ENCODE results near the gene EGLN2.
"Not testable (repeated sequence)": the region's sequence is repeated elsewhere in the genome, so short reads cannot be mapped to it uniquely, and the experiment has no call there.

The EGLN2 gene

DNA sequence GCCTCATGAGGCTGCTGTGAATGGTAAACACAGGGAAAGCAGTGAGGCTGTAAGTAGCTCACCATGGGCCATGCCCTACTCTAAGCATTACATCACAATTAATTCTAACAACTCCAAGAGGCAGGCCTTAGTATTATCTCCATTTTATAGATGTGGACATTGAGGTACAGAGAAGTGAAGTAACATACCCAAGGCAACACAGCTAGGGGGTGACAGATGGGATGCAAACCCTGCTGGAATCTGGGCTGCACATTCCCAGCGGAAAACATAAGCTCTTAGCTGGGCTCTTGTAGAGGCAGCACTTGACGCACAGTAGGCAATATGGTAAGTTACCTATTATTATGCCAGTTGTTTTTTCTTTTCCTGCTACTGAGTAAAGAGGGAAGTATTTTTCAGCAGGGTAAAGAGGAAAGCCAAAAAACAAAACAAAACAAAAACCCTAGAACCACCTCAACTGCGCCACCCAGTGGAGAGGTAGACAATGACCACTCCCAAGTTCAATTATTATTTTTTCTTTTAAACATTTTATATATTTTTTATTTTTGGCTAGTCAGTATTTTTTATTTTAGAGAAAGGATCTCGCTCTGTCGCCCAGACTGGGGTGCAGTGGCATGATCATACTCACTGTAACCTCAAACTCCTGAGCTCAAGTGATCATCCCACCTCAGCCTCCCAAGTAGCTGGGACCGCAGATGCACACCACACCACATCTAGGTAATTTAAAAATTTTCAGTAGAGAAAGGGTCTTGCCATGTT lies 20.7 kb downstream of the EGLN2 start:
- DNase-seq: peak; percentile 68

DNA sequence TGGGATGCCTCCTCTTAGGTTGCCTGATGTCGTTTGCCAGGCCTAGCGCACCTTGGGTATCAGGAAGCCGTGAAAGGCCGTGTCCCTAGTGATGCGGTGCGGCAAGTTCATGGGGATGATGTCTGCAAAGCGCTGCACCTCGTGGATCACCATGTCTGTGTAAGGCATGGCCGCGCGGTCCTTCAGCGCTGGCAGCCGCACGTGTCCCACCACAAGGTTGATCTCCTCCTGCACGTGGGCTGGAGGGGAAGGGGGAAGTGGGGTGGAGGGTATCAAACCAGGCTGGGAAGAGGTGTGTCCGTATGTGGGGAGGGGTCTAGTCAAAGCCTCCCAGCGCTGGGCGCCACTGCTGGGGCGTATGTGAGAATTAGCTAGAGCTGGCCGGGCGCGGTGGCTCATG lies 23.2 kb downstream of the EGLN2 start:
- no peak for DNase-seq

DNA sequence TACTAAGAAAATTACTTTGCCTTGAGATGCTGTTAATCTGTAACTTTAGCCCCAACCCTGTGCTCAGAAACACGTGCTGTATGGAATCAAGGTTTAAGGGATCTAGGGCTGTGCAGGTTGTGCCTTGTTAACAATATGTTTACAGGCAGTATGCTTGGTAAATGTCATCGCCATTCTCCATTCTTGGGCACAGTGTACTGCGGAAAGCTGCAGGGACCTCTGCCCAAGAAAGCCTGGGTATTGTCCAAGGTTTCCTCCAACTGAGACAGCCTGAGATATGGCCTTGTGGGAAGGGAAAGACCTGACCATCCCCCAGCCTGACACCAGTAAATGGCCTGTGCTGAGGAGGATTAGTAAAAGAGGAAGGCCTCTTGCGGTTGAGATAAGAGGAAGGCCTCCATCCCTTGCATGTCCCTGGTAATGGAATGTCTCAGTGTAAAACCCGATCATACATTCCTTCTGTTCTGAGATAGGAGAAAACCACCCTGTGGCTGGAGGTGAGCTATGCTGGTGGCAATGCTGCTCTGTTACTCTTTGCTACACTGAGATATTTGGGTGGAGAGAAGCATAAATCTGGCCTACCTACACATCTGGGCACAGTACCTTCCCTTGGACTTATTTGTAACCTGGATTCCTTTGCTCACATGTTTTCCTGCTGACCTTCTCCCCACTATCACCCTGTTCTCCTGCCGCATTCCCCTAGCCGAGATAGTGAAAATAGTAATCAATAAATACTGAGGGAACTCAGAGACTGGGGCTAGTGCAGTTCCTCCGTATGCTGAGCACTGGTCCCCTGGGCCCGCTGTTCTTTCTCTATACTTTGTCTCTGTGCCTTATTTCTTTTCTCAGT lies 23.9 kb downstream of the EGLN2 start:
- not testable (repeated sequence) for DNase-seq

DNA sequence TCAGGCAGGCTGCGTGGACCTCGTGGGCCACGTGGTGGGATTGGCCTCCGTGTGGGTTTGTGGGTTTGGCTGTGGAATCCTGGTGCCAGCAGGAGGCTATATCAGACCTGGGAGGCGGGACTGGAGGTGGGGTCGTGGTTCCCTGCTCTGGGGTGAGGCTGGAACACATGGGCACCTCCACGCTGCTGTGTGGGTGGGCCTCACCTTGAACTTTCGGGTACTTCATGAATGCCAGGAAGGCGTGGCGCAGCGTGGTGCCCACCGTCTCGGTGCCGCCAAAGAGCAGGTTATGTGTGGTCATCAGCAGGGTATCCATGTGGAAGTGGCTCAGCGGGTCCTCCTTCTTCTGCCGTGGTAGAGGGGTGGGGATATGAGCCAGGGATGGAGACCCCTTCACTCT lies 25.9 kb downstream of the EGLN2 start:
- not testable (repeated sequence) for DNase-seq

DNA sequence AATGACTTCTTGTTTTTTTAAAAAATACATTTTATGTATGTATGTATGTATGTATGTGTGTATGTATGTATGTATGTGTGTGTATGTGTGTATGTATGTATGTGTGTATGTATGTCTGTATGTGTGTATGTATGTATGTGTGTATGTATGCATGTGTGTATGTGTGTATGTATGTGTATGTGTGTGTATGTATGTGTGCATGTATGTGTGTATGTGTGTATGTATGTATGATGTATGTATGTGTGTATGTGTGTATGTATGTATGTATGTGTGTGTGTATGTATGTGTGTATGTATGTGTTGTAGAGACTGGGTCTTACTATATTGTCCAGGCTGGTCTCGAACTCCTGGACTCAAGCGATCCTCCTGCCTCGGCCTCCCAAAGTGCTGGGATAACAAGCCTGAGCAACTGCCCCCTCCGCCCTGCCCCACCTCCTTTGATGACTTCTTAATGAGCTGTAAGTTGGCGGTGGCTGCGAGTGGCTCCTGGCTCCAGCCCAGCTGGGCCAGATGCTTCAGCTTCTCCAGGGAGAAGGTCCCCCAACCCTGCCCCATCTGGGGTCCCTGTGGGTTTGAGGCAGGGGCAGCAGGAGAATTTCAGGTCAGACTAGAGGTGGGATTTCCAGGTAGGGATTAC lies 26.6 kb downstream of the EGLN2 start:
- DNase-seq: not testable (repeated sequence)

DNA sequence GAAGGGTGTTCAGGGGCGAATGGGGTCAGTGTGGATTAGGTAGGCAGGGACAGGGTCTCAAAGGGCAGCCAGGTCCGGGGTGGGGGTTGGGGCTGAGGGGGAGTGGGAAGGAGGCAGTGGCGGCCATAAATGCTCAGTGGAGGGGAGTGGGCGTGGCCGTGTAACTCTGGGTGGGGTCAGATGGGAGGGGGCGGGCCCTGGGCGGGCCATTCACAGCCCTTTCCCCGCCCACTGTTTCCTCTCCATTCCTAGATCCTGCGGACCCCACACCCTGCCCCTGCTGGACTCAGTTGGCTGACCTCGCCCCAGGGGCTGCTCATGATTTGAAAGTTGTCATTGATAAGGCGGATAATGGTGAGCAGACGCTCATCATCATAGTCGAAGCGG lies 27.3 kb downstream of the EGLN2 start:
- not testable (repeated sequence) for DNase-seq

DNA sequence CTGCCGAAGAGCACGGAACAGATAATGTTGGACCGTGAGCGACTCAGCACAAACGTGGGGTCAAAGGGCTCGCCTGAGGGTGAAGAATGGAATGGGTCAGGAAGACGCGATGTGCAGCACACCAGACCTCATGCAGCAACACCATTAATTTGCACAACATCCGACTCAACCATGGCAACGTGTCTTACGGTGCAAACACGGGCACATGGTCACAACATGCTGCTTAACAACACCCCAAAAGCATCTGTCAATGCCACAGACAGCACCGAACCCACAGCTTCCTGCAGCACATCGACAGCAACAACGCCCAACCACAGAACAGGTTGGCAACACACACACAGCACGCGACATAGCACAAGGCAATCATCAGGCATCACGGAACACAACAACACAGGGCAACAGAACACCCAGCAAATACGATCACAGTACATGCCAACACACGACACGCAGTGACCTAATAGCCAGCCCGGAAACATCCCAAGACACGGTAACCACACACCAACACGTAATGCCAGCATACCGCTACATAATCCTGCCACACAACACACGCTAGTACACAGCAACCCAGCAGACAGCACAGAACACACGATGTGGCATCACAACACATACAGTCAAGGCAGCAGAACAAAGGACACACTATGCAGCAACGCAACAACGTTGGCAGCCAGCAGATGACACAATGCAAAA lies 27.9 kb downstream of the EGLN2 start:
- not testable (repeated sequence) for DNase-seq

DNA sequence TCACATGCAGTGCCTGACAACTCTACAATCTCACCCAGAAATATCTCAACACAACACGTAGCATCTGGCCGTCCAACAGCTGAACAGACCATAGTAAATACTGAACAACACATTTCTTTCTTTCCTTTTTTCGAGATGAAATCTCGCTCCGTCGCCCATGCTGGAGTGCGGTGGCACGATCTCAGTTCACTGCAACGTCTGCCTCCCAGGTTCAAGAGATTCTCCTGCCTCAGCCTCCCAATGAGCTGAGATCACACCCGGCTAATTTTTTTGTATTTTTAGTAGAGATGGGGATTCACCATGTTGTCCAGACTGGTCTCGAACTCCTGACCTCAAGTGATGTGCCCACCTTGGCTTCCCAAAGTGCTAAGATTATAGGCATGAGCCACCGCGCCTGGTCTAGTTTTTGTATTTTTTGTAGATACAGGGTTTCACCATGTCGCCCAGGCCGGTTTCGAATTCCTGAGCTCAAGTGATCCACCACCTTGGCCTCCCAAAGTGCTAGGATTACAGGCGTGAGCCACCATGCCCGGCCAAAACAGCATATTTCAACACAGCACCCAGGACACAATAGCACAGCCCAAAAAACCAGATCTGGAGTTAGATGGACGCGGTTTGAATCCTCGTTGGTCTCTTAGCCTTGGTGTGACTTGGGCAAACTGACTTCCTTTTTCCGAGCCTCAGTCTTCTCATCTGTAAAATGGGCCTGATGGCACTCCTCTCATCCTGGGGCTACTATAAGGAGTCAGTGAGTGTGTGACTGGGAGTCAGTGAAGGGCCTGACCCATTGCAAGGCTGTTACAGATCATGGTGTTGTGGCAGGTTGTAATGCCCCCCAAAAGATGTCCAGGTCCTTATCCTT lies 28.6 kb downstream of the EGLN2 start:
- no peak for DNase-seq

DNA sequence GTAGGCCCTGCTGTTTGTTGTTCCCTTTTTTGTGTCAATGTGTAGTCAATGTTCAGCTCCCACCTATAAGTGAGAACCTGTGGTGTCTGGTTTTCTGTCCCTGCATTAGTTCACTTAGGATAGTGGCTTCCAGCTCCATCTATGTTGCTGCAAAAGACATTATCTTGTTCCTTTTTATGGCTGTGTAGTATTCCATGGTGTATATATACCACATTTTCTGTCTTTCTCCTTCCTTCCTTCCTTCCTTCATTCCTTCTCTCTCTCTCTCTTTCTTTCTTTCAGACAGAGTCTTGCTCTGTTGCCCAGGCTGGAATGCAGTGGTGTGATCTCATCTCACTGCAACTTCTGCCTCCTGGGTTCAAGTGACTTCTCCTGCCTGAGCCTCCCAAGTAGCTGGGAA lies 30.2 kb downstream of the EGLN2 start:
- no peak for DNase-seq

DNA sequence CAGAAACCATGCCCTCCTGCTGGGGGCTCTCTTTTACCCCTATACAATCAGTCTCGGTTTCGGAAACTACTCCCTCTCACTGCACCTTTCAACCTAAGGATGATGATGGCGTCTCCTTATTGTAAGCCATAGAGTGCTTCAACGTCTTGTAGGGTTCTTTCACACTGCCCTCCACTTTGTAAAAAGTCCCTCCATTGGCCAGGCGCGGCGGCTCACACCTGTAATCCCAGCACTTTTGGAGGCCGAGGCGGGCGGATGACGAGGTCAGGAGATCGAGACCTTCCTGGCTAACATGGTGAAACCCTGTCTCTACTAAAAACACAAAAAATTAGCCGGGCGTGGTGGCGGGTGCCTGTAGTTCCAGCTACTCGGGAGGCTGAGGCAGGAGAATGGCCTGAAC lies 31.8 kb downstream of the EGLN2 start:
- not testable (repeated sequence) for DNase-seq

DNA sequence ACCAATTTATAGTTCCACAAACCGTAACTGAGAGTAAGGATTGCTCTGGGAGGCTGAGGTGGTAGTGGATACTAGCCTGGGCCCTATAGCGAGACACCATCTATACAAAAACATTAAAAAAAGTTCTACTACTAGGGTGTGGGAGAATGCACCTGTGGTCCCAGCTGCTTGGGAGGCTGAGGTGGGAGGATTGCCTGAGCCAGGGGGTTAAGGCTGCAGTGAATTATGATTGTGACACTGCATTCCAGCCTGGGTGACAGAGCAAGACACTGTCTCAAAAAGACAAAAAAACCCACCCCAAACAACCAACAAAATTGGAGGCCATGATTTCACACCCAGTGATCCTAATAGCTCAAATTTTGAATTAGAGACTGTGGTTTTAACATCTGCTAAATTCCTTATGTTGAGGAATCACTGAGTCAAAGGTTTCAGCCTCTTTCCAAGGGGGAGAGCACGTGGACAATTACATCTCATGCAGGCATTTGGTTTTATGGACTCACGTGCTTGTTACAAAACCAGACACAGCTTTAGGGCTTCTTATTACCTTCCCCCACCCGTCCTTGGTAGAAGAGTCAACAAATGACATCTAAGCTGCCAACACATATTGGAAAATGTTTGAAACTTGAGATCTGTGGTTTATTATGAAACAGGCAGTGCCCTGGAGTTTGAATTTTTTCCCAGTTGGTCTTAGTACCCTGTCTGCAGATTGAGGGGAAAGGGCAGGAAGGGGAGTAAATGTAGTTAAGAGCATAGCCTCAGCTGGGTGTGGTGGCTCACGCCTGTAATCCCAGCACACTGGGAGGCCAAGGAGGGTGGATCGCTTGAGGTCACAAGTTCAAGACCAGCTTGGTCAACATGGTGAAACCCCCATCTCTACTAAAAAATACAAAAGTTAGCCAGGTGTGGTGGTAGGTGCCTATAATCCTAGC lies 32.8 kb downstream of the EGLN2 start:
- no peak for DNase-seq

DNA sequence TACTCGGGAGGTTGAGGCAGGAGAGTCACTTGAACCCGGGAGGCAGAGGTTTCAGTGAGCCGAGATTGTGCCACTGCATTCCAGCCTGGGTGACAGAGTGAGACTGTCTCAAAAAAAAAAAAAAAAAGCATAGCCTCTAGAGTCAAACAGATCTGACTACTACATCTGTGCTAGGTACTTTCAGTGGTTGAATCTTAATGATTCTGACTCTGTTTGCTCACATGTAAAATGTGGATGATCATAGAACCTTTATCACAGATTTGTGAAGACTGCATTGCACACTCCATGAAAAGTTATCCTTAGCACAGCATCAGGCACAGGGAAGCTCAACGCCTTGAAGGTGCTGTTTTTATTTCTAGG lies 33.4 kb downstream of the EGLN2 start:
- not testable (repeated sequence) for DNase-seq

DNA sequence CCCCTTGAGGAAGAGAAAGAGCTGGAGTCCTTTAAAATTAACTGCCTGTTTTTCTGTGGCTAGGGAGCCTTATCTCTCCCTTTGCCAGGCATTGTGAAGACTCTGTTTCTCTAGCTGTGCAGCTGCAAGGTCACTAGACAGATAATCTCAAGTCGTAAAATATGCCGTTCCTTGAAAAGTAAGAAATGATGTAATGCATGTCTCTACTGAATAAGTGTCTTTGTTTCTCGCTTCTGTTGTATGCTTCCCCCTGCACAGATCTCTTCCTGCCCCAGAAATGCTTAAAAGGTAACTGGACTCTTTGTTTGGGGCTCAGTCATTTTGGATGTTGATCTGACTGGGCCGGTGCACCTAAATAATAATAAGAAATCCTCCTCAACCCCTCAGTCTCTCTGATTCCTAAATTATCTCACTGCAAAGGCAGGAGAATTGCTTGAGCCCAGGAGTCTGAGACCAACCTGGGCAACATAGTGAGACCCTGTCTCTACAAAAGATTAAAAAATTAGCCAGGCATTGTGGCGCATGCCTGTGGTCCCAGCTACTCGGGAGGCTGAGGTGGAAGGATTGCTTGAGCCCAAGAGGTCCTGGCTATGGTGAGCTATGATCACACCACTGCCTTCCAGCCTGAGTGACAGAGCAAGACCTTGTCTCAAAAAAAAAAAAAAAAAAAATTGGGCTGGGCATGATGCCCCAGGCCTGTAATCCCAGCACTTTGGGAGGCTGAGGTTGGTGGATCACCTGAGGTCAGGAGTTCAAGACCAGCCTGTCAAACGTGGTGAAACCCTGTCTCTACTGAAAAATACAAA lies 34.9 kb downstream of the EGLN2 start:
- DNase-seq: not testable (repeated sequence)

DNA sequence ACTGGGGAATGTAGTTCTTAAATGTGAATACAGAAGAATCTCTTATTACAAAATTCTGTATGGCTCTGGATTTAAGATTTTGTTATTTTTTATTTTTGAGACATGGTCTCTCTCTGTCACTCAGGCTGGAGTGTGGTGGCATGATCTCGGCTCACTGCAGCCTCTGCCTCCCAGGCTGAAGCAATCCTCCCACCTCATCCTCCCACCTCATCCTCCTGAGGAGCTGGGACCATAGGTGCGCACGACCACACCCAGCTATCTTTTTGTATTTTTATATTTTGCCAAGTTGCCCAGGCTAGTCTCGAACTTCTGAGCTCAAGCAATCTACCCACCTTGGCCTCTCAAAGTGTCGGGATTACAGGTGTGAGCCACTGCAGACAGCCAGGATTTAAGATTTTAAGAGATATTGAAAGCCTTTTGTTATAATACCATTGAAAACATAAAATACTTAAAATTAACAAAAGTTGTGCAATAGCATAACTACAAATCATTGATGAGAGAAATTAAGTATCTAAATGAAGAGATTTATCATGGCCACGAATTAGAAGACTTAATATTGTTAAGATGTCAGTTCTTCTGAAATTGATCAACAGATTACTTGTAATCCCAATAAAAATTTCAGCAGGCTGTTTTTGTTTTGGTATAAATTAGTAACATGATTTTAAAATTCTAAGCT lies 37.9 kb downstream of the EGLN2 start:
- no peak for DNase-seq

DNA sequence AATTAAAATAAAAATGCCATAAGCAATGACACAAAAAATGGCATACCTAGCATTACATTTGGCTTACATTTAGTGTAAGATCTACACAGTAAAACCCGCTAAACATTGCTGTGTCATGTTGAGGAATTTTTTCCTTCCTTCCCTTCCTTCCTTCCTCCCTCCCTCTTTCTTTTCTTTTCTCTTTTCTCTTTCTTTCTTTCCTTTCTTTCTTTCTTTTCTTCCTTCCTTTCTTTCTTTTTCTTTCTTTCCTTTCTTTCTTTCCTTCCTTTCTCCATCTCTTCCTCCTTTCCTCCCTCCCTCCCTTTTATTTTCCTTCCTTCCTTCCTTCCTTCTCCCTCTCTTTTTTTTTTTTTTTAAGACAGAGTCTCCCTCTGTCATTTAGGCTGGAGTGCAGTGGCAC lies 39.5 kb downstream of the EGLN2 start:
- DNase-seq: not testable (repeated sequence)

DNA sequence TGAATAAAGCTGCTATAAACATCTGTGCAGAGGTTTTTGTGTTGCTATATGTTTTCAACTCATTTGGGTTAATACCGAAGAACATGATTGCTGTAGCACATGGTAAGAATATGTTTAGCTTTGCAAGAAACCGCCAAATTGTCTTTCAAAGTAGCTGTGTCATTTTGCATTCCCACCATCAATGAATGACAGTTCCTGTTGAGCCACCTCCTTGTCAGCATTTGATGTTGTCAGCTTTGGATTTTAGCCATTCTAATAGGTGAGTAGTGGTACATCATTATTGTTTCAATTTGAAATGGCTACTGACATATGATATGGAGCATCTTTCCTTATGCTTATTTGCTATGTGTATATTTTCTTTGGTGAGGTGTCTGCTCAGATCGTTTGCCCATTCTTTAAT lies 43.0 kb downstream of the EGLN2 start:
- not testable (repeated sequence) for DNase-seq

DNA sequence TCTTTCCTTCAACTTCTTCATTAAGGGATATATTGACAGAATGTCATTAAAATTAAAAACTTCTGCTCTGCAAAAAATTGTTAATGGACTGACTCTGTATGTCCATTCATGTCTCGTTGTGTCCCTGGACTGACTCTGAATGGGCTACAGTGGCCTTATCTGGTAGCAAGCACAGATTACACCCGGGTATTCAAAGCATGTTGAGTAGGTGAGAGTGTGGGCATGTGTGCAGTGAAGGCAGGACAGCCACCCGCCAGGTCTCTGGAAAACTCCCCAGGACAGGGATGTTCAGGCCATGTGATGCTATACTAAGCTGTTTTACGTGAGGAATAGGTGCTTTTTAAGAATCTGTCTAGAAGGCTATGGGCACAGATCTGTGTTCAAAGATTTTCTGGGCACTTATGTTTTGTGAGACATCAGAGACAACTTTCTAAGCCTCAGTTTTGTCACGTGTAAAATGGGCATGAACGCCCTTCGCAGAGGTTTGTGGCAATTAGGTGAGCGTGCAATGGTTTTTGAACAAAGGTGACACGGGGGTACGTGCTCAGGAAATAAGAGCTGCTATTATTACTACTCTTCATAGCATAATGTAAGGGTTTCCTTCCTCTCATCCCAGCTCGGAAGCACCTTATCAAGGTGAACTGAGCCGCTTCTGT lies 44.1 kb downstream of the EGLN2 start:
- not testable (repeated sequence) for DNase-seq

DNA sequence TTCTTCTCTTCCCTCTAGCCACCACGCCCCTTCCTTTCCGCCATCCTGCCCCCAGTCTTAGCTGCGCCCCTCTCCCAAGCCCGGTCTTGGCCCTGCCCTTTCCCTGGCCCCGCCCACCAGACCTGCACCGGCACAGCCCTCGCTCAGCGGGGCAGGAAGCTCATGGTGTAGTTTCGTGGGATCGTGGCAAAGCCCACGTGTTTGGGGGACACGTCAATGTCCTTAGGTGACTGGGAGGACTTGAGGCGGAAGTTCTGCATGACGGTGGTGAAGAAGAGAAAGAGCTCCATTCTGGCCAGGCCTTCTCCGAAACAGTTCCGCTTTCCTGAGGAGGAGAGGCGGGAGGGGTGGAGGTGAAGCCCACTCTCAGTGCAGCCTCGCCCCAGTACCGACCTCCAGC lies 44.7 kb downstream of the EGLN2 start:
- DNase-seq: peak; percentile 68

DNA sequence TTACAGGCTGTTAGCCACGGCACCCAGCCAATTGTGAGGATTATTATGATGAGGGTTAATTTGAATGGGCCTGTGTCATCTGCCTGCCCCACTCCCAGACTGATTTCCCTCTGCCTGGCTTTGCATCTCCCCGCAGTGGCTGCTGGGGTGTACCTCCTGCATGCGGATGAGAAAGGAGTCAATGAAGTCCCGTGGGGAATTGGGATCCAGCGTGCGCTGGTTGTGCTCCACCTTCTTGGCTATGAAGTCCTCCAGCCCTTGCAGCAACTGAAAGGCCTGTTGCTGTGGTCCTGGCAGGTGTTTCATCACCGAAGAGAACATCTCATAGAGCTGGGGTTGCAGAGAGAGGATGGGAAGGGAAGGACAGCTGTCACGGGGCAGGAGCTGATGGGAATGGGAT lies 47.7 kb downstream of the EGLN2 start:
- DNase-seq: not testable (repeated sequence)

Data from activated CD4-positive, CD25-positive, alpha-beta regulatory T cell treated with anti-CD3 and anti-CD28 coated beads, Interleukin-2, amount 50 U/mL, for 72 hours (primary cell).